HG02759 (cell line): Measurements from ENCODE around the gene CHTF8.
"Not testable (repeated sequence)": the region's sequence is repeated elsewhere in the genome, so short reads cannot be mapped to it uniquely, and the experiment has no call there.

Experiments used
- ATAC-seq: cut with Tn5 transposase; IDR thresholded peaks from one replicate; pipeline ENCODE4 v1.9.1; 2021; ENCODE audit warnings: mild to moderate bottlenecking, moderate library complexity; ENCODE audit not compliant: unreplicated experiment

Gene CHTF8

GRCh38 chr16:69132424-69133252, at the start of gene CHTF8, which contains the start of gene UTP4:
Gene CHTF8, minus strand, starts transcription at chr16:69132588. Its CDS starts 11,130 bp downstream, at chr16:69121458.
Gene UTP4, plus strand, starts transcription at chr16:69132649. Its CDS starts 811 bp downstream, at chr16:69133460.
- ATAC-seq = peak; percentile 93

DNA sequence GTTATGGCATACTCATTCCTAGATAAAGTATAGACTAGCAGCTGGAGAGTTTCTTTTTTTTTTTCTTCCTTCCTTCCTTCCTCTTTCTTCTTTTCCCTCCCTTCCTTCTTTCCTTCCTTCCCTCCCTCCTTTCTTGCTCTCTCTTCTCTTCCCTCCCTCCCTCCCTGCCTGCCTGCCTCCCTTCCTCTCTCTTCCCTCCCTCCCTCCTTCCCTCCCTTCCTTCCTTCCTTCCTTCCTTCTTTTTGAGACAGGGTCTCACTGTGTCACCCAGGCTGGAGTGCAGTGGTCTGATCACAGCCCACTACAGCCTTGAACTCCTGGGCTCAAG, 47.6 kb upstream of the CHTF8 start:
- ATAC-seq = no peak

GRCh38 chr16:69179328-69180010, 47.1 kb upstream of the CHTF8 start:
- no peak for ATAC-seq

DNA sequence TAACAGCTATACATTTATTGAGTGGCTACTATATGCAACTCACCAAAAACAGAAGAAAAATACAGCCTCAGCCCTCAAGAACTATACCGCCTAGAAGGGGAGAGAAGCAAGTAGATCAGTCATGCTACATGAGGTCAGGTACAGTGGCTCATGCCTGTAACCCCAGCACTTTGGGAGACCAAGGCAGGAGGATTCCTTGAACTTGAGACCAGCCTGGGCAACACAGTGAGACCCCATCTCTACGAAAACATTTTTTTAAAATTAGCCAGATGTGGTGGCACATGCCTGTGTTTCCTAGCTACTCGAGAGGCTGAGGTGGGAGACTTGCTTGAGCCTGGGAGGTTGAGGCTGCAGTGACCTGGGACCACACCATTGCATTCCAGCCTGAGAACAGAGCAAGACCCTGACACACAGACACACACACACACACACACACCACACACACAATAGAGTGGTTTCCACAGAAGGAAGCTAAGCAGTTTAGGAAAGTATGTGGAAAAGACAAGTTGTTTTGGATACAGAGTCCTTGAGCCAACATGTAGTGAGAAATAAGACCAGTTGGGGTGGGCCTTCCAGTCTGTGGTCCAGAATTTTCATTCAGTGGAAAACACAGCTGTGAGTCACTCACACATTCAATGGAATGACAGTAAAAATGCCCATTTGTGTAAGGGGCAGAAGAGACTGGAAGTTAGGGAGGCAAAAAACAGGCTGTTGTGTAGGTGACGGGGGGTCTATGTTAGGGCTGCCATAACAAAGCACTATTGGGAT, 43.8 kb upstream of the CHTF8 start:
- no peak for ATAC-seq

- ATAC-seq = no peak
Observed at GRCh38 chr16:69171325-69172084, 39.1 kb upstream of the CHTF8 start.

- no peak for ATAC-seq
Observed at GRCh38 chr16:69169607-69170352, 37.4 kb upstream of the CHTF8 start.

GRCh38 chr16:69169051-69169450, 36.7 kb upstream of the CHTF8 start:
- no peak for ATAC-seq

DNA sequence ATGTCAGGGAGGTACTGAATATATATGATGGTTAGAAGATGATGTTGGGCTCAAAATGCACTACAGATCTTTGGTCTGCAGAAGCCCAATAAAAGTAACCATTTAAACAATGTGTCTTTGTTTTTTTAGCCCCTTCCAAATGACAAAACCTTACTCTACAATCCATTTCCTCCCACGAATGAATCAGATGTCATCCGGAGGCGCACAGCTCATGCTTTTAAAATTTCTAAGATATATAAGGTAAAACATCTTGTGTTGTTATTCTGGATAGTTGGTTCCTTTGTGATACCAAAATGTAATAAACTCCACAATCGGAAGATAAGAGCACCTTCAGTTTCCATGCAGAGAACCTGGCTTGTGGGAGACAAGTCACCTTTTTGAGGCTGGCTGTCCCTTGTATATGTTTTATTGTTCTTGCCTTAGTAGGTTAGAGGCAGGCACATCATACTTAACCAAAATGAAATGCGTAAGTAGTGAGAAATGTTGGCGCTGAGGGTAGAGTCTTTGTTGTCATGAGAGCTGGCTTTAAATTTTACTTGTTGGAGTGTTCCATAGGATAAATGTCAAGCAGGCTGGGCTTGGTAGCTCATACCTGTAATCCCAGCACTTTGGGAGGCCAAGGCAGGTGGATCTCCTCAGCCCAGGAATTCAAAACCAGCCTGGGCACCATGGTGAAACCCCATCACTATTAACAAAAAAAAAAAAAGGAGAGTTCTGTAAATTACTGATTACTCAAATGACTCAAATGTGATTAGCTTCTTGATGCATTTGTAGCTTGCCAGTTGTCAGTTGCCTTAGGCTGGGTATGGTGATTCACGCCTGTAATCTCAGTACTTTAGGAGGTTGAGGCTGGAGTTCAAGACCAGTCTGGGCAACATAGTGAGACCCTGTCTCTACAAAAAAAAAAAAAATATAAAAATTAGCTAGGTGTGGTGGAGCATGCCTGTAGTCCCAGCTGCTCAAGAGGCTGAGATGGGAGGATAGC, 34.9 kb upstream of the CHTF8 start:
- ATAC-seq = no peak

- ATAC-seq = no peak
Observed at GRCh38 chr16:69166221-69166833, 33.9 kb upstream of the CHTF8 start.

GRCh38 chr16:69165584-69165983, 33.2 kb upstream of the CHTF8 start:
- no peak for ATAC-seq

DNA sequence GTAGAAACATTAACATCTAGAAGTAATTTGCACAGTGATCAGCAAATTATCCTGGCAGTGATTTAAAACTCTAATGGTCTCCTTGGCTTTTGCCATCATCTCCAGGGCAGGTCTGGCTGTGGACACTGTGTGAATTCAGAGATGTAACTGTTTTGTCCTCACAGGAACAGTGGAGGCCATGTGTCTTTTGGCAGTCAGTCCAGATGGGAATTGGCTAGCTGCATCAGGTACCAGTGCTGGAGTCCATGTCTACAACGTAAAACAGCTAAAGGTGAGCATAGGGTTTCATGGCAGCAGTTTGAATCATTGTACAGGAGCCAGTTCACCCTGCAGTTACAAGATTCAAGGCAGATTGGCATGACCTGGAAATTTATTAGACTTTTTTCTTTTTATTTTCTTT, 27.8 kb upstream of the CHTF8 start:
- ATAC-seq = no peak

DNA sequence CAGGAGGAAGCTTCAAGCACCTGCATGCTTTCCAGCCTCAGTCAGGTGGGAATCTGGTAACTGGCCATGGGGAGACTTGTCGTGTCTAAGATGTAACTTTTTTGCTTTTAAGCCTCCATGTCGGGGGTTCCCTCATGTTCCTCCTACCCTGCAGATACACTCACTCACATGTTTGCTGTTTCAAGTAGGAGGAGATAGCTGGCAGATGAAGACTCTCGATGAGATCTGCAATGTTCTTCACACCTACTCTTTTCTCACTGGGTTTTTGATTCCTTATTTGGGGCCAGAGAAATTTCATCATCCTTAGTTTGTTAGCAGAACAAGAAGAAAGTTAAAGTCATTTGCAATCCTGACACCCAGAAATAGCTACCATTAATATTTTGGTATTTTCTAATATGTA, 24.8 kb upstream of the CHTF8 start:
- ATAC-seq = no peak

DNA sequence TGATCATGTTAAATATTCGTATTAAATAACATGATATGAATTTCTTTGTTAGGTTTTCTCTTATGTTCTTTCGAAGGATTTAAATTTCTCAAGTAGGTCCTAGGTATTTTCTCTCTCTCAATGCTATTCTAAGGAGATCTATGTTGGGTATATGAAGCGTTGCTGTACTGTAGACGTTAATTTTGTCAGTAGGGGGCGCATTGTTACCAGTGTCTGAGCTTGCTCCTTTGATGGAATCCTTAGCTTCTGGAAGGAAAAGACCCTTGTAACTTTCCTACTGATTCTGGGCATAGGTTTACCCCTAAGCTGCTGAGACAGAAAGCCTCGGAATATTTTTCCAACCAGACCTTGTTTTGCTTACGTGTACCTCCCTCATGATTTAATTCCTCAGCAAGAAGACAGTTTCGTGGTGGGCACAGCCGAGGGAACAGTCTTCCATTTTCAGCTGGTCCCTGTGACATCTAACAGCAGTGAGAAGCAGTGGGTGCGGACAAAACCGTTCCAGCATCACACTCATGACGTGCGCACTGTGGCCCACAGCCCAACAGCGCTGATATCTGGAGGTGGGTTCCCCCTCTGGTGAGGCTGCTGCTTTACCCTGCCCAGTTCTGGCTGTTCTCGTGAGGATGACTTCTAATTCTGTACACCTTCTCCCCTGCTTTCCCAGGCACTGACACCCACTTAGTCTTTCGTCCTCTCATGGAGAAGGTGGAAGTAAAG, 17.9 kb upstream of the CHTF8 start:
- no peak for ATAC-seq

DNA sequence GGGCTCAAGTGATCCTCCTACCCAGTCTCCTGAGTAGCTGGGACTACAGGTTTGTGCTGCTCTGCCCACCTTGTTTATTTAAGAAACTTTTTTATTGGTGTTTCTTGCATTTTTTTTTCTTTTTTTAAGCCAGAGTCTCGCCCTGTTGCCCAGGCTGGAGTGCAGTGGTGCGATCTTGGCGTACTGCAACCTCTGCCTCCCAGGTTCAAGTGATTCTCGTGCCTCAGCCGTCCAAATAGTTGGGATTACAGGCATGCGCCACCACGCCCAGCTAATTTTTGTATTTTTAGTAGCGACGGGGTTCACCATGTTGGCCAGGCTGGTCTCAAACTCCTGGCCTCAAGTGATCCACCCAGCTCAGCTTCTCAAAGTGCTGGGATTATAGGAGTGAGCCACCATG, 17.2 kb upstream of the CHTF8 start:
- not testable (repeated sequence) for ATAC-seq

DNA sequence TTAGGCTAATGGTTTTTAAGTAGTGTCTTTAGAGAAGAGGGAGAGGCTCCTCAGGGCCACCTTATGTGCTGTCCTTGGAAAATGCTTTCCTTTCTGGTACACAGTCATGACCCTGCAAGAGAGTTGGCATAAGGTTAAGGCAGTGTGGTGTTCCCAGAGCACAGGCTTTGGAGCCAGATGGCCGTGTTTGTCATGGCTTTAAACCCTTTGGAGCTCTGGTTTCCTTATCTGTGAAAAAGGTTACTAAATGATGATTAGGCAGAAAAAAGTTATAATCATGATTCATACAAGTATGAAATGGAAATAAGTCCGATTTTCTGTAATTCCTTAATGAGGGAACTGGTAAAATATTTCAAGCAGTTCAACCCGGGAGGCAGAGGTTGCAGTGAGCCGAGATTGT, 13.3 kb upstream of the CHTF8 start:
- no peak for ATAC-seq

DNA sequence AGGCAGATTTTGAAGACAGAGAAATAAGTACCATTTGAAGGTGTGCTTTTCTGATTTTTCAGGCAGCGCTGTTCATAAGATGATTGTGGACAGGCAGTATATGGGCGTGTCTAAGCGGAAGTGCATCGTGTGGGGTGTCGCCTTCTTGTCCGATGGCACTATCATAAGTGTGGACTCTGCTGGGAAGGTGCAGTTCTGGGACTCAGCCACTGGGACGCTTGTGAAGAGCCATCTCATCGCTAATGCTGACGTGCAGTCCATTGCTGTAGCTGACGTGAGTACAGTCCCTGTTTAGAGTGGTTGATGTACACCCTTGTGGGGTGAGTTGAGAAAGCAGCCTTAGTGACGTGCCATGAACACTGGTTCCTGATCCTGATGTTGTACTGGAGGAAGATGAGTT, 10.7 kb upstream of the CHTF8 start:
- ATAC-seq = no peak

DNA sequence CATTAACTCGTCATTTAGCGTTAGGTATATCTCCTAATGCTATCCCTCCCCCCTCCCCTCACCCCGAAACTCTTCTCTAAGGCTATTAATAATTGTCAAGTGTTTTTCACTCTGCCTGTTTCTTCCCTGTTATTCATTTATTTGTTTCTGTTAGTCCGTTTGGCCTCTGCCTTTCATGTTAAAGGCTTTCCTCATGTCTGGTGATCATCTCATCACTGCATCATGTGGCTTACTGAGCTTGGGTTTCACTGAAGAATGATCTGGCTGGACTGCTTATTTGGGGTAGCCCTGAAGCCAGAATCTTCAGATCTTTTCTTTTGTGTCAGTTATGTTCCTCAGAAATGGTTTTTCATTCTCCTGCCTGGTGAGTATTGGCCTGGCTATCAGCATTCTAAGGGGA, 9.5 kb upstream of the CHTF8 start:
- ATAC-seq = no peak

GRCh38 chr16:69141014-69141413, 8.6 kb upstream of the CHTF8 start:
- no peak for ATAC-seq
